GM12878 (cell line): ENCODE data around the gene SKAP1. TPM values are rescaled to one million over a fixed set of nuclear protein-coding genes. Genes with fewer than 3 reads are reported as not detected.
"Not testable (repeated sequence)": the region's sequence is repeated elsewhere in the genome, so short reads cannot be mapped to it uniquely, and the experiment has no call there.

Source experiments
- ATAC-seq: fragments of 200-7000 bp; cut with Tn5 transposase; 3 replicates; pipeline ENCODE4 v1.9.1; 2020; ENCODE audit warnings: mild to moderate bottlenecking, moderate library complexity
- BruUV-seq: library from RNA; stranded (reverse); fragments of 400-500 nt; replicated peaks from 2 replicates; lab custom pipeline; 2021; lab: Mats Ljungman, UMichigan
- CTCF ChIA-PET: fragments of 300-600 bp; sonication (Branson Sonifier 250); formaldehyde crosslinking; extraction: SDS; loops from one replicate; lab custom pipeline; 2021; ENCODE audit warnings: inconsistent platforms; lab: Yijun Ruan, JAX
- POLR2A ChIA-PET: fragments of 350-600 bp; formaldehyde crosslinking; extraction: SDS; loops from one replicate; lab custom pipeline; 2021; ENCODE audit warnings: inconsistent platforms; lab: Charles Lee
- RAD21 ChIA-PET: fragments of 300-600 bp; sonication (Branson Sonifier 250); formaldehyde crosslinking; loops from one replicate; lab custom pipeline; 2023; ENCODE audit warnings: antibody characterized with exemption; ENCODE audit not compliant: unreplicated experiment; lab: Charles Lee
- SMC1A ChIA-PET: fragments of 300-600 bp; sonication (Branson Sonifier 250); formaldehyde crosslinking; loops from one replicate; lab custom pipeline; 2023; ENCODE audit not compliant: unreplicated experiment, uncharacterized antibody; lab: Charles Lee
- DNase-seq: peaks from one replicate; pipeline ENCODE4 v3.0.0-alpha.2; 2011; ENCODE audit warnings: low read depth, low spot score
- FAIRE-seq: peaks from 3 replicates; lab custom pipeline; 2011; peaks lifted over from hg19 to GRCh38; lab: Jason Lieb, UNC
- H2AFZ ChIP-seq: 2 replicates; pipeline ENCODE4 v1.6.0; 2011; ENCODE audit warnings: low read depth, low read length, control low read depth; ENCODE audit not compliant: control insufficient read depth
- H3K27ac ChIP-seq: 2 replicates; pipeline ENCODE4 v1.5.1; 2011; ENCODE audit warnings: control low read depth; ENCODE audit not compliant: control insufficient read depth, insufficient read depth
- H3K27me3 ChIP-seq, 2 experiments: replicated peaks in 1 of 2; 2 replicates each; pipeline versions ENCODE4 v1.6.0 to v1.6.1; 2011; ENCODE audit warnings: low read length in 1 of 2; ENCODE audit not compliant: control insufficient read depth in 2 of 2, insufficient read depth in 2 of 2
- H3K36me3 ChIP-seq, 2 experiments: 2 replicates each; pipeline ENCODE4 v1.5.1; 2011; ENCODE audit warnings: low read length in 1 of 2; ENCODE audit not compliant: control insufficient read depth in 2 of 2, insufficient read depth in 2 of 2
- H3K4me1 ChIP-seq: 2 replicates; pipeline ENCODE4 v1.6.1; 2011; ENCODE audit warnings: mild to moderate bottlenecking, low read length, moderate library complexity, mixed read lengths; ENCODE audit not compliant: control insufficient read depth, insufficient read depth
- H3K4me2 ChIP-seq: 2 replicates; pipeline ENCODE4 v1.6.0; 2011; ENCODE audit warnings: control low read depth; ENCODE audit not compliant: control insufficient read depth, insufficient read depth
- H3K4me3 ChIP-seq: fragments of 200-600 bp; sonication (generic); 2 replicates; pipeline ENCODE4 v1.5.1; 2016
- H3K79me2 ChIP-seq: 2 replicates; pipeline ENCODE4 v1.6.0; 2011; ENCODE audit warnings: low read length; ENCODE audit not compliant: control insufficient read depth, insufficient read depth
- H3K9ac ChIP-seq: 2 replicates; pipeline ENCODE4 v1.8.0; 2011; ENCODE audit warnings: low read length, control low read depth, mixed read lengths; ENCODE audit not compliant: control insufficient read depth, insufficient read depth
- H3K9me3 ChIP-seq: replicated peaks from 3 replicates; pipeline ENCODE4 v1.5.1; 2011; ENCODE audit warnings: mild to moderate bottlenecking, low read length; ENCODE audit not compliant: control insufficient read depth, insufficient read depth
- H4K20me1 ChIP-seq: 2 replicates; pipeline ENCODE4 v1.6.0; 2011; ENCODE audit not compliant: control insufficient read depth, insufficient read depth
- FOXK2 ChIP-seq: fragments of 450-650 bp; IDR thresholded peaks from 2 replicates; pipeline ENCODE4 v1.6.1; 2017; ENCODE audit warnings: mild to moderate bottlenecking, moderate library complexity
- GATAD2B ChIP-seq: fragments of 450-650 bp; conservative IDR thresholded peaks from 2 replicates; pipeline ENCODE4 v1.6.1; 2017; ENCODE audit warnings: low read depth, mild to moderate bottlenecking, moderate library complexity
- MYC ChIP-seq: IDR thresholded peaks from 2 replicates; pipeline ENCODE4 v1.6.1; 2011; ENCODE audit warnings: mild to moderate bottlenecking, low read length, moderate library complexity, inconsistent platforms; ENCODE audit not compliant: insufficient read depth, insufficient replicate concordance, insufficient read length, severe bottlenecking
- PAX8 ChIP-seq: fragments of 450-650 bp; IDR thresholded peaks from 2 replicates; pipeline ENCODE4 v1.6.1; 2017; ENCODE audit warnings: mild to moderate bottlenecking, moderate library complexity
- POLR2A ChIP-seq: IDR thresholded peaks from 2 replicates; pipeline ENCODE4 v1.6.1; 2011; ENCODE audit warnings: low read depth, mild to moderate bottlenecking, low read length
- SMC3 ChIP-seq: IDR thresholded peaks from 2 replicates; pipeline ENCODE4 v1.6.1; 2011; ENCODE audit warnings: low read length, improper control_type of control experiment, borderline replicate concordance
- SUPT20H ChIP-seq: IDR thresholded peaks from 2 replicates; pipeline ENCODE4 v1.6.1; 2011; ENCODE audit warnings: low read depth, mild to moderate bottlenecking, low read length, moderate library complexity, borderline replicate concordance; ENCODE audit not compliant: control insufficient read depth
- ZZZ3 ChIP-seq: IDR thresholded peaks from 2 replicates; pipeline ENCODE4 v1.6.1; 2011; ENCODE audit warnings: low read depth; ENCODE audit not compliant: control insufficient read depth, insufficient read length
- WGBS: methylation state at CpG from one replicate; pipeline ENCODE4 v1.1.6; 2016; ENCODE audit warnings: low lambda C conversion rate; ENCODE audit not compliant: insufficient replicate concordance, insufficient coverage; ENCODE audit errors: missing lambda C conversion rate; 5-methylcytosine and 5-hydroxymethylcytosine counted together
- in situ Hi-C: fragments of 300-500 bp; cut with MboI; formaldehyde crosslinking; loops from 9 replicates; pipeline ENCODE4 v1.14.3; 2018; ENCODE audit warnings: mixed read lengths
- intact Hi-C: fragments of 100-400 bp; cut with micrococcal nuclease; formaldehyde crosslinking; loops from one replicate; pipeline ENCODE4 v1.14.2; 2022; ENCODE audit not compliant: unreplicated experiment
- polyA plus RNA-seq, 11 experiments: library from polyadenylated mRNA; depleted of rRNA in 4 of 11; unstranded in 6 of 11; stranded (reverse) in 5 of 11; fragments of >200 nt; fragmentation: Nextera tagmentation in 4 of 11; fragmentation: Illumina TruSeq in 1 of 11; extraction: Ambion mirVana in 4 of 11; extraction: Trizol in 1 of 11; gene quantifications; 1 replicate in 1 of 11; 2 replicates in 10 of 11; pipeline versions ENCODE4 v1.2.1 to v1.2.3, GENCODE V29; 2011 to 2016; ENCODE audit warnings: inconsistent platforms in 2 of 11, missing spikeins in 2 of 11, low read depth in 1 of 11
- total RNA-seq, 4 experiments: library from RNA; depleted of rRNA in 3 of 4; stranded (reverse); fragments of >200 nt in 3 of 4; fragmentation: Illumina TruSeq in 1 of 4; extraction: Trizol in 1 of 4; gene quantifications; 2 replicates each; pipeline versions ENCODE4 v1.2.1 to v1.2.3, GENCODE V29; 2013 to 2021
- TF ChIP-seq, protein P1 (sequence below): fragments of 450-650 bp; IDR thresholded peaks from 2 replicates; pipeline ENCODE4 v1.6.1; 2014; ENCODE audit warnings: mild to moderate bottlenecking
- TF ChIP-seq, protein P2 (sequence below), 3 experiments: IDR thresholded peaks in 2 of 3; conservative IDR thresholded peaks in 1 of 3; 2 replicates each; pipeline ENCODE4 v1.5.1; 2011; ENCODE audit warnings: low read depth in 3 of 3, low read length in 3 of 3, mild to moderate bottlenecking in 3 of 3, control low read depth in 2 of 3, moderate library complexity in 2 of 3, inconsistent platforms in 1 of 3, mixed read lengths in 1 of 3; ENCODE audit not compliant: control insufficient read depth in 2 of 3, insufficient read depth in 1 of 3; ENCODE audit errors: extremely low read depth in 1 of 3

SKAP1 gene
- total and polyA plus RNA-seq, 10 of the 15 experiments (the other 5 are each of a cell fraction or from before 2014, with no cell fraction given) = 17.1 to 97.6 (median 35.9) TPM

DNA sequence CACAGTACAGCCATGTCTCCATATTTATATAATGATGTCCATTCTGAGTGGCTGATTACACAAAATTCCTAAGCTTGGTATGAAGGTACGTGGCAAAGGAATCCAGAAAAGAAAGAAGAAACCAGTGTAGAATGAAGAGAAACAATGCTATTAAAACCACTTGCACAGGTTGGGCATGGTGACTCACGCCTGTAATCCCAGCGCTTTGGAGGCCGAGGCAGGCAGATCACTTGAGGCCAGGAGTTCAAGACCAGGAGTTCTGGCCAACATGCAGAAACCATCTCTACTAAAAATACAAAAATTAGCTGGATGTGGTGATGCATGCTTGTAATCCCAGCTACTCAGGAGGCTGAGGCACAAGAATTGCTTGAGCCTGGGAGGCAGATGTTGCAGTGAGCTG is 223.0 kb downstream of the SKAP1 start:
- H4K20me1 ChIP-seq, H2AFZ ChIP-seq, H3K27ac ChIP-seq, BruUV-seq, DNase-seq, H3K4me2 ChIP-seq, in situ Hi-C loops, ATAC-seq, H3K36me3 ChIP-seq, H3K79me2 ChIP-seq, FAIRE-seq, H3K27me3 ChIP-seq, intact Hi-C loops, H3K4me3 ChIP-seq, H3K9me3 ChIP-seq, H3K9ac ChIP-seq, H3K4me1 ChIP-seq: not testable (repeated sequence)
- WGBS = 75% methylated on average over 4 of the region's 4 CpGs
- ChIA-PET SMC1A (interaction anchor here (0.9 to 1.2 kb wide), 6 partner anchors 9 to 101 kb away, joined by 3 to 4 read pairs (median 3); no protein-coding TSS in a partner anchor), POLR2A (interaction anchor here (0.6 kb wide), 1 partner anchor 692 kb away, joined by 3 read pairs; no protein-coding TSS in a partner anchor), RAD21 (interaction anchor here (0.6 to 1.3 kb wide), 2 partner anchors 101 to 156 kb away, joined by 3 to 4 read pairs; no protein-coding TSS in a partner anchor), CTCF (interaction anchor here (0.6 to 0.8 kb wide), 2 partner anchors 101 to 193 kb away, joined by 3 to 4 read pairs; no protein-coding TSS in a partner anchor)

DNA sequence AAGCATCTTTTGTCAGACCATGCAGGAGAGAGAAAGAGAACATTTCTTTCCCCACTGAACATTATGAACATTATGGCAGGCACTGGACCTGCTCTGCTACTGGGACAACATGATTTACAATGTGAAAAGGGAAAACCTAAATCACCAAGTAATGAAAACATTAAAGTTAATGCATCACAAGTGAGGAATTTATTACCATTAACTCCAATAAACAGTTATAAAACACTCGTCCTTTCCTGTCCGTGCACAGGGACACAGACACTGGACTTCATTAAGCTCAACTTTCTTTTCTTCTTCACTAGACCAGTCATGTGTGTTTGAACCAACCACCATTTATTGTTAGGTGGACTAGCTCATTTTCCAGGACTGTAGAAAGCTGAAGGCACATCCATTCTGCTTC is 227.1 kb downstream of the SKAP1 start:
- H3K27ac ChIP-seq = no peak overlapping the region
- no peak for TF ChIP-seq SUPT20H
- no peak for TF ChIP-seq MYC
- TF ChIP-seq SMC3 = no peak
- TF ChIP-seq ZZZ3 = no peak
- TF ChIP-seq GATAD2B = no peak
- TF ChIP-seq, protein P1, sequence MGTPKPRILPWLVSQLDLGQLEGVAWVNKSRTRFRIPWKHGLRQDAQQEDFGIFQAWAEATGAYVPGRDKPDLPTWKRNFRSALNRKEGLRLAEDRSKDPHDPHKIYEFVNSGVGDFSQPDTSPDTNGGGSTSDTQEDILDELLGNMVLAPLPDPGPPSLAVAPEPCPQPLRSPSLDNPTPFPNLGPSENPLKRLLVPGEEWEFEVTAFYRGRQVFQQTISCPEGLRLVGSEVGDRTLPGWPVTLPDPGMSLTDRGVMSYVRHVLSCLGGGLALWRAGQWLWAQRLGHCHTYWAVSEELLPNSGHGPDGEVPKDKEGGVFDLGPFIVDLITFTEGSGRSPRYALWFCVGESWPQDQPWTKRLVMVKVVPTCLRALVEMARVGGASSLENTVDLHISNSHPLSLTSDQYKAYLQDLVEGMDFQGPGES = no peak
- TF ChIP-seq, protein P2, sequence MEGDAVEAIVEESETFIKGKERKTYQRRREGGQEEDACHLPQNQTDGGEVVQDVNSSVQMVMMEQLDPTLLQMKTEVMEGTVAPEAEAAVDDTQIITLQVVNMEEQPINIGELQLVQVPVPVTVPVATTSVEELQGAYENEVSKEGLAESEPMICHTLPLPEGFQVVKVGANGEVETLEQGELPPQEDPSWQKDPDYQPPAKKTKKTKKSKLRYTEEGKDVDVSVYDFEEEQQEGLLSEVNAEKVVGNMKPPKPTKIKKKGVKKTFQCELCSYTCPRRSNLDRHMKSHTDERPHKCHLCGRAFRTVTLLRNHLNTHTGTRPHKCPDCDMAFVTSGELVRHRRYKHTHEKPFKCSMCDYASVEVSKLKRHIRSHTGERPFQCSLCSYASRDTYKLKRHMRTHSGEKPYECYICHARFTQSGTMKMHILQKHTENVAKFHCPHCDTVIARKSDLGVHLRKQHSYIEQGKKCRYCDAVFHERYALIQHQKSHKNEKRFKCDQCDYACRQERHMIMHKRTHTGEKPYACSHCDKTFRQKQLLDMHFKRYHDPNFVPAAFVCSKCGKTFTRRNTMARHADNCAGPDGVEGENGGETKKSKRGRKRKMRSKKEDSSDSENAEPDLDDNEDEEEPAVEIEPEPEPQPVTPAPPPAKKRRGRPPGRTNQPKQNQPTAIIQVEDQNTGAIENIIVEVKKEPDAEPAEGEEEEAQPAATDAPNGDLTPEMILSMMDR (IDR thresholded peaks at IDR 0.05 in 2 of 3, conservative IDR thresholded peaks at IDR 0.05 in 1 of 3; ENCODE audit: control insufficient read depth in 2 of 3, extremely low read depth in 1 of 3, insufficient read depth in 1 of 3, low read depth in 3 of 3, low read length in 3 of 3) = no peak
- no peak for TF ChIP-seq FOXK2
- TF ChIP-seq PAX8 = no peak
- no peak for TF ChIP-seq POLR2A
- ChIA-PET RAD21 (no interaction called here), POLR2A (interaction anchor here (0.9 kb wide), 1 partner anchor 70 kb away, joined by 3 read pairs; no protein-coding TSS in a partner anchor), CTCF (interaction anchor here (0.6 to 0.9 kb wide), 3 partner anchors 16 to 80 kb away, joined by 3 read pairs; no protein-coding TSS in a partner anchor), SMC1A (no interaction called here)
- H3K9ac ChIP-seq = no peak overlapping the region
- no peaks in the 10 kb centered on the region for H4K20me1 ChIP-seq
- no peak for DNase-seq
- H3K4me3 ChIP-seq = no peak overlapping the region
- peaks cover 6% of the 10 kb centered on the region; the same call in 1 of the 2 replicates for H3K4me1 ChIP-seq
- in situ Hi-C loops = no loop called here
- H3K4me2 ChIP-seq = no peak overlapping the region
- intact Hi-C loops = no loop called here
- H3K27me3 ChIP-seq = no peaks in the 10 kb centered on the region
- H2AFZ ChIP-seq = no peak overlapping the region
- peaks cover 0 to 4% of the 10 kb centered on the region in 2 experiments; a peak in 2 of 4 replicates for H3K36me3 ChIP-seq
- no peaks in the 10 kb centered on the region for H3K79me2 ChIP-seq
- no TSS peak for BruUV-seq
- no peak for ATAC-seq
- 100% methylated on average over 2 of the region's 2 CpGs for WGBS
- no peaks in the 10 kb centered on the region for H3K9me3 ChIP-seq
- no peak for FAIRE-seq
